ENCODE results near the gene CYB561.

DNA sequence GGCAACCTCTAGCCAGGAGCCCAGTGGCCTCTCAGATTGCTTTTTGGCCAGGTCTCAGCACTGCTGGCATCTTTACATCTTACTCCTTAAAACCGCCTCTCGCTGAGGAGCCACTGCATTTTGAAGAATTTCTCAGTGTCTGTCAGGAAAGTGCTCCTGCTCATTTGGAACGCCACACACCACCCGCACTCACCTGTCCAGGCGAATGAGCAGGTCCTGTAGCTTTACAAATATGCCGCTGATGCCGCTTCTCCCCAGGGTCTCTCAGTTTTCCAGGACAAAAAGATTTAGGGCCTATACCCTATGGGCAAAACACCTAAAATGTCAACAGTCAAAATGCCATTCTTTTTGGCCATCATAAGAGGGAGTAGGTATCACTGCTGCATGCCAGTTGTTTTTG is 22.1 kb downstream of the CYB561 start:
- TF ChIP-seq, protein P1, sequence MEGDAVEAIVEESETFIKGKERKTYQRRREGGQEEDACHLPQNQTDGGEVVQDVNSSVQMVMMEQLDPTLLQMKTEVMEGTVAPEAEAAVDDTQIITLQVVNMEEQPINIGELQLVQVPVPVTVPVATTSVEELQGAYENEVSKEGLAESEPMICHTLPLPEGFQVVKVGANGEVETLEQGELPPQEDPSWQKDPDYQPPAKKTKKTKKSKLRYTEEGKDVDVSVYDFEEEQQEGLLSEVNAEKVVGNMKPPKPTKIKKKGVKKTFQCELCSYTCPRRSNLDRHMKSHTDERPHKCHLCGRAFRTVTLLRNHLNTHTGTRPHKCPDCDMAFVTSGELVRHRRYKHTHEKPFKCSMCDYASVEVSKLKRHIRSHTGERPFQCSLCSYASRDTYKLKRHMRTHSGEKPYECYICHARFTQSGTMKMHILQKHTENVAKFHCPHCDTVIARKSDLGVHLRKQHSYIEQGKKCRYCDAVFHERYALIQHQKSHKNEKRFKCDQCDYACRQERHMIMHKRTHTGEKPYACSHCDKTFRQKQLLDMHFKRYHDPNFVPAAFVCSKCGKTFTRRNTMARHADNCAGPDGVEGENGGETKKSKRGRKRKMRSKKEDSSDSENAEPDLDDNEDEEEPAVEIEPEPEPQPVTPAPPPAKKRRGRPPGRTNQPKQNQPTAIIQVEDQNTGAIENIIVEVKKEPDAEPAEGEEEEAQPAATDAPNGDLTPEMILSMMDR (IDR thresholded peaks at IDR 0.05): no peak
- TF ChIP-seq ZFX (IDR thresholded peaks at IDR 0.05; ENCODE audit: borderline replicate concordance): no peak
